RCC 7860 (cell line): ENCODE measurements around the gene ADAM12.
A peak's percentile ranks its signal among the peaks of the same experiment; 100 is the strongest.

Experiments
- DNase-seq: peaks from one replicate; pipeline ENCODE4 v3.0.0-alpha.2; 2015; ENCODE audit warnings: low spot score
- FAIRE-seq: peaks from 2 replicates; lab custom pipeline; 2012; peaks lifted over from hg19 to GRCh38; lab: Jason Lieb, UNC

ADAM12 gene

GRCh38 chr10:126218778-126219649, 169.3 kb downstream of the ADAM12 start:
- DNase-seq: no peak
- no peak for FAIRE-seq

DNA sequence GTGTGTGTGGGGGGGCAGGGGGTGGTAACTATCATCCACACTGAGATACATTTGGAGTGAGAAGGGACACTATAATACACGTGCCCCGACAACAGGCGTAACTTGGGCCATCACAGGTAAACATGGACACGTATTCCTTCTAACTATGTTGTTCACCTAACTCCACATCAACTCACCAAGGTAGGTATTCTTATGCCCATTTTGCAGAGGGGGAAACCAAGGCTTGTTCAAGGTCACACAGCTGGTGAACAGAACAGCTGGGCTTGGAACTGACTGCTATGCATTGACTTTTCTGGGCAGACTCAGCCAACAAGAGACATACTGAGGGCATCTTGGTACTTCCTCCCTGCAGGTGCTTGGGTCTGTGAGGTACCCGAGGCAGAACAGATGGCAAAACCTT, 170.1 kb downstream of the ADAM12 start:
- DNase-seq: no peak
- FAIRE-seq: no peak

DNA sequence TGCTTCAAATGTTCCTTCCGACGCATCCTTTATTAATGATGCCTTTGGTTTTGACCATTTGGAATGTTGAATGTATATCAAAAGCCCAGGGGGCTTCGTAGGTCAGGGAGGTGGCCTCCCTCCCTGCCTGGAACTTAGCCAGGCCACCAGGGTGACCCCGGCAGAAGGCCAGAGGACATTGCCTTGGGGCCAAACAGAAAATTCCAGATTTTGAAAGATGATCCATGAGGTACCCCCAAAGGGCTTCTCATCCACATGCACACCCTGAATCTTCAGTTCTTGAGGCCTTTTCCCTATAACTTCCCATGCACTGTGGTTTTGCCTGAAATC, 171.7 kb downstream of the ADAM12 start:
- DNase-seq (no peak), FAIRE-seq (no peak)

DNA sequence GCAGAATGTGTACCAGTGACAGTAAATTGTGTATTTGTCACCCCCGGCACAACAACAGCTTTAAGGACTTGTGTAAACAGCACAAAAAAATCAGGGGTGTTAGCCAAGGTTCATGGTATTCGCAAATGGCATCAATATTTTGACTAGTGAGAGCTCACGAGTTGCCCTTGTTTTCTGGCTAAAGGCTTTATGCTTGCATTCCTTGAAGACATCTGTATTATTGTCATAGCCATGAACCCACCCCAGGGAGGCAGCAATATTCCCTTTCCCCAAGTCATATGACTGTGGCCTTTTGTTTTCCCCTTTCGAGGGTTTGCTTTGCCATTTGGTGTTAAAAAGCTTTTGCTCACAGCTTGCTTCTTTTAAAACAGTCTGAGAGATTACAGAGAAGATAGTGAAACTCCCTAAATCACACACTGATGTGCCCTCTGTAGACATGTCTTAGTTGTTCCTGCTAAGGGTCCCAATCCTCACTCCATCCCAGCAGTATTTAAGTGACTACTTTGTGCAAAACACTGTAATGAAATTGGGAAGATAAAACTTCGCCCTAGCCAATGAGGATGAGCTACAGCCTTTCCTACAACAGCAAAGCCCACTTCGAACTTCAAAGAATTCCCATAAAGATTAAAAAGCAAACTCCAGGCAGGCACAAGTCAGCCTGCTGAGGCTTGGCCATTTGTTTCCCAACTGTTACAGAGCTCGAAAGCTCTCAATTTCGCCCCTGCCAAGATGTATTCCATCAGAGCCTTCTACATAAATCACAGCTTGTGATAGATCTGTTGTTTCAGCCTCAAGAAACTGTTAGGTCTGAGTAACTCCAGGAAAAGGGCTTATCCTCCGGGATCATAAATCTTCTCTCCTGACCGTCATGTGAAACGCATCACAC, 172.3 kb downstream of the ADAM12 start:
- DNase-seq (no peak), FAIRE-seq (no peak)

DNA sequence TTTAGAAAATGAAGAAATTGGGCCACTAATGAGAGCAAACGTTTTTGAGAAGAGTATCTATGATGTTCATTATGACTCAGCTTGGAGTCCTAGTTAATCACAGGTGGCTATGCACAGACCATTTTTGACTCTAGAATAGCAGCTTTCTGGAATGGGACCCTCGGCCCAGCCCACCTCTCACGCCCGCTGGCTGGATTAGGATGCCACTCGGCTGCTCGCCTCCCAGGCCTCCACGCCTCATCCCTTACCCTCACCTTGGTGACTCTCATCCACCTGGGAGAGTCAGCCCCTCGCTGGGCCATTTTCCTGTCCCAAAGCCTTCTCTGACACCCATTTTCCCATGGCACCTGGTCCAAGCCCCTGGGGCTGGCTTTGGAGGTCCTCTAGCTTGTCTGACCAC, 173.6 kb downstream of the ADAM12 start:
- FAIRE-seq (no peak), DNase-seq (no peak)

- no peak for DNase-seq
- no peak for FAIRE-seq
Measured at GRCh38 chr10:126214021-126214420, 174.3 kb downstream of the ADAM12 start.

DNA sequence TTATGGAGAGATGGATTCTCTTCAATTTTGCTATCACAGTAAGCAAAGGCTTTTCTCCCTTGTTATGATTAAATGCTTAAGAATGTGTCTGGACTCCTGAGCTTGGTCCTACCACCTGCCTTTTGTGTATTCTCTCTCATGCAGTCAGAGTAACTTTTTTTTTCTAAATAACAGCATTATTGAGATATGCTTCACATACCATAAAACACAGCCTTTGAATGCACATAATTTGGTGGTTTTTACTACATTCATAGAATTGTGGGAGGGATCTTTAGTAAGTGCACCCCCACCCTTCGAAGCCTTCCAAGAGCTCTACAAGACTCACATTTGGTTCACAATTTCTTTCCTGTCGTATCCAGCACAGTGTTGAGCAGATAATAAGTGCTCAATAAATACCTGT, 175.5 kb downstream of the ADAM12 start:
- DNase-seq (no peak), FAIRE-seq (peak; percentile 5)

DNA sequence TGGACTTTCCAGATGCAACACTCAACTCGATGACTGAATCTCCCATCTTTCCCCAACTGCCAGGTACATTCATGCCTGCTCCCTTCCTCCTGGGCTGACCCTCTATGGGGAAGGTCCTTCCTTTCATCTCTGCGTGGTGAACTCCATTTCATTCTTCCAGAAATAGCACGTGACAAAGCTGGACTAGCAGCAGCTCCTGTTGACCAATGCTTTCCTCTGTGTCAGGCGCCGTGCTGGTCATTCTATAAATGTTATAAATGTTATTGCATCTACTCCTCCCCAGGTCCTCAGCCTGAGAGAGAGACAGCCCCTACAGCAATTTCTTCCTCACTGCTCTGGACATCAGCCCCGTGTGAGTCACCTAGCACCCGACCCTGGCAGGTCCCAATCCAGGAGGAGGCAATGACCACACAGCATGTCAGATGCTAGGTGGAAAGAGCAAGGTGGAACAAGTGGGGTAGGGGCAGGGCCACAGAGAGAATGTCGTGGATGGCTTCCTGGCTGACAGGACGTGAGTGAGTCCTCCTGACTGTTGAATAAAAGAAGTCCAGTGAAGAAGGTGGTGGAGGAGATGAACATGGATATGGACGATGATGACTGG, 178.1 kb downstream of the ADAM12 start:
- DNase-seq (peak; percentile 52), FAIRE-seq (no peak)

DNA sequence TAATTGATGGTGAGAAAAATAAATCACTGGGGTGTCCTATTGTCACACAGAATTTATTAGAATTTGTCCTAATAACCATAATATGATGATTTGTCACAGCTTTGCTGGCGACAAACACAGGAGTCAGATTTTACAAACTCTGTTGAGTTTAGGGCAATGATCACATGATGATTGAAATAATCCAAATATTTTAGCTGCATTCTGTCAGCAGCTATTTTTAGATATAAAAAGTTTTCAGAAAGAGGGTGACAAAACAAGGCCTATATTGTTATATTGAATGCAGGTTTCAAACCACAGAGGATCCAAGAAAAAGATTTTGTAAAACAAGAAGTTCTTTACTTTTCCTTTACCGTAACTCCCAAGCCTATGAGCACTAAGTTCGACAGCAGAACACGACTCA, 178.8 kb downstream of the ADAM12 start:
- FAIRE-seq (no peak), DNase-seq (no peak)

DNA sequence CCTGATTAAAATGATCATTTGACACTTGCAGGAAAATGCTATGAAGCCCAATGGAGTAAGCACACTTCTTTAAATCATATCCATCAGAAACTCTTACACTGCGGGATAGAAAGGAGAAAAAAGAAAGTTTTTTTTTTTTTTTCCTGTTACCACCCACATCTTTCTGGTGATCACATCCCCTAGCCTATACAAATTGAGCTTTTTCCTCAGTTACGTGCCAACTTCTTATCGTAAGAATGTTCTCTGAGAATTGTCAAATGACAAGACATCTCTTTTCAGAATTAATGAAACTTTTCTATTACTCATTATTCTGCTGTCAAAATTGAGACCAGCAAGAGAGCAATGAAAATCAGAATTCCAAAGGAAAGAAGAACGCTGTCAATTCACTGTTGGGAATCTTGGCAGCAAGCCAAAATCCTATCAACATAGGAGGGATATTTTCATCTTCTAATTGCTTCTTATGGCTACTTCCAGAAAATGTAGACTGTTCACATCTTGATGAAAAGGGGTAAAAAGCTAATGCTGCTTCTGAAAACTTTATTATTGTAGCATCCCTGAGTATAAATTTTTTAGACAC, 179.5 kb downstream of the ADAM12 start:
- DNase-seq: no peak
- FAIRE-seq: no peak

GRCh38 chr10:126207851-126208250, 180.4 kb downstream of the ADAM12 start:
- DNase-seq (no peak), FAIRE-seq (peak; percentile 18)

DNA sequence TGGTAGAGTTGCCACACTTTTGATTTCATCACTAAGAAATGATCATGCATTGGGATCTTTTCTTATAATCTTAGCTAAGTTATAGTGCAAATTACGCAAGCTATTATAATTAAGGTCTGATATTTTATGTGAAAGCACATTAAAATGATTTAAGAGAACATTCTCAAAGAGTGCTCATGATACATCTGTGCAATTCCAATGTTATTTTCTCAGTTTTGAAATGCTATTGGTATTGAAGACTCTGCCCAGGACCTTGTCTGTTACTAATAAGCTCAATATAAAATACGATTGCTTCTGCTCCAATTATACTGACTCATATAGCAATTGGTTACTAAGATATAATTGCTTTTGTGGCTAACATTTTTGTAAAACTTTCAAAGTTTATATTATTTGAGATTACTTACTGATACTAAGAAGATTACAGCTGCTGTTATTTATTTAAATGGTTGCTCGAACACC, 180.9 kb downstream of the ADAM12 start:
- no peak for FAIRE-seq
- DNase-seq: no peak

- peak; percentile 27 for FAIRE-seq
- DNase-seq: no peak
Measured at GRCh38 chr10:126205486-126206205, 182.6 kb downstream of the ADAM12 start.

- FAIRE-seq: peak; percentile 99
- peak; percentile 96 for DNase-seq
Measured at GRCh38 chr10:126204320-126204719, 184.0 kb downstream of the ADAM12 start.

DNA sequence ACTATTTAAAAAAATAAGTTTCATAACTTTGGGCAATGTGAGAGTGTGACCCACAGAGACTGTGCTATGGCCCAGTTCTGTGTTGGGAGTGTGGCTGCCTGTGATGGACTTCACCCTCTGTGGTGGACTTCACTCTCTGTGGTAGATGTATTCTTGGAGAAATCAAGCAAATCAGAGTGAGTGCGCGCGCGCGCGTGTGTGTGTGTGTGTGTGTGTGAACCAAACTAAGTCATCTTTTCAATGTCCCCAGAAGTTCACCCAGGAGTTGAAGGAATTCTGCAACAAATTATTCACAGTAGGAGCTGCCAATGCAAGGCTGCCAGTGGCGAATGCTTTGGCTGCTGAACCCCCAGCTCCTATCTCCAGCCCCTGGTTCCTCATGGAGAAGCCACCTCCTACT, 184.5 kb downstream of the ADAM12 start:
- FAIRE-seq: no peak

GRCh38 chr10:126201603-126202002, 186.7 kb downstream of the ADAM12 start:
- no peak for FAIRE-seq
- no peak for DNase-seq

More for the DNA sequence above, 184.5 kb downstream of the ADAM12 start:
- DNase-seq: peak; percentile 9

- FAIRE-seq: peak; percentile 99
- DNase-seq: peak; percentile 99
Measured at GRCh38 chr10:126199221-126199998, 188.9 kb downstream of the ADAM12 start.

DNA sequence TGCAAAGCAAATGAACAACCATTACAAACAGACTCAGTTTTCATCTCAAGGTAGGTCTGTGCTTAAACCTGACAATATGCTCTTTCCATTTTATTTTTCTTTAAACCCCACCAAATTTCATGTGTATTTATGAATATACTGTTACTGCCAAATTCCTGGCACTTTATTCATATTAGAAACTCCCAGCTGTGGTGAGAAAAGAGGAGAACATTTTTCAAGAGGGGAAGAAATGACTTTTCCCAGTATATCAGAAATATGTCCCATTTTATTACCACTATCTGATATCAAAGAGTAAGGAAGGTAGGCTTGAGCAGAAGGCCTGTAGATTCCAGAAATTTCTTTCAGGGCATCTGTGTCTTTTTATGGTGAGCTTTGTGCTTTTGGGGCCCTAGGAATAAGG, 189.6 kb downstream of the ADAM12 start:
- no peak for DNase-seq
- no peak for FAIRE-seq

GRCh38 chr10:126197036-126197543, 191.2 kb downstream of the ADAM12 start:
- no peak for FAIRE-seq
- DNase-seq: no peak
